CD4-positive, alpha-beta T cell treated with Interleukin-10 for 1 hour (primary cell): ENCODE results near the gene IPCEF1.

Experiments used
- DNase-seq: peaks from one replicate; pipeline ENCODE4 v3.0.0-alpha.2; 2020

Gene IPCEF1, protein sequence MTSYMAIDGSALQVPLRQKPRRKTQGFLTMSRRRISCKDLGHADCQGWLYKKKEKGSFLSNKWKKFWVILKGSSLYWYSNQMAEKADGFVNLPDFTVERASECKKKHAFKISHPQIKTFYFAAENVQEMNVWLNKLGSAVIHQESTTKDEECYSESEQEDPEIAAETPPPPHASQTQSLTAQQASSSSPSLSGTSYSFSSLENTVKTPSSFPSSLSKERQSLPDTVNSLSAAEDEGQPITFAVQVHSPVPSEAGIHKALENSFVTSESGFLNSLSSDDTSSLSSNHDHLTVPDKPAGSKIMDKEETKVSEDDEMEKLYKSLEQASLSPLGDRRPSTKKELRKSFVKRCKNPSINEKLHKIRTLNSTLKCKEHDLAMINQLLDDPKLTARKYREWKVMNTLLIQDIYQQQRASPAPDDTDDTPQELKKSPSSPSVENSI

DNA sequence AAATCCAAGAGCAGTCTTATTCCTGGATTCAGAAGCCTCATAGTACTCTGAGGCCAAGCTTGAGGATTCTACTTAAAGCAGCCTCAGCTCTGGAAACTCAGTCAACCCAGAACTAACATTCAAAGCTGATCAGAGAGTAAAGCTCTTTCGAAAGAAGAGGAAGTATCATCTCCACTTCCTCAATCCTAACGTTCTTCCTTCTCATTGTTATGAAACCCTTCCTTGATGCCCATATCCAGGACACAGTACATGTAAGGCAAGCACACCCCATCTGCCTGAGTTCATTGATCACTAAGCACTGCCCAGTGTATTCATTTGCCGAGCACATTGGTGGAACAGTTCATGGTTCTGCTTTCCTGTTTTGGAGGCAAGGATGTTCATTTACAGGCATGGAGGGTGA lies at the start of gene IPCEF1:
TSS of gene IPCEF1 (minus strand) at position 114 of the 400 bp plus-strand sequence. CDS start 90,856 bp downstream, outside the sequence.
- DNase-seq = peak; percentile 2

DNA sequence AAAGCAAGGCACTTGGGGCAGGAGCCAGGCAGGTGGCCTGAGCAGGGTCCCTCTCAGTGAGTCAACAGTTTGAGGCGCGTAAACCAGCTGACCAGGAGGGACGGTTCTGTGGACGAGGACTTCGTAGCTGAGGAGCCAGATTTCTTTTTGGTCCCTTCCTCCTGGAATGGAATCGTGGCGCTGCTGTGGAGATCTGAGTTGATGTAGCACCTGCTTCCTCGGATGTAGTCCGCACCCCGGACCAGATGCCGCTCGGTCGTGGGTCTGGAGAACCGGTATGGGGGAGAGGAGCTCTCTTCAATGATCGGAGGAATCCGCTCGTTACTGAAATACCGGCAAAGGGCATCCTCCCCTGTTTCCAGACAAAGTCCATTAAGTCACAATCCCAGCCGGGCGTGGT lies 49.7 kb upstream of the IPCEF1 start:
- no peak for DNase-seq

DNA sequence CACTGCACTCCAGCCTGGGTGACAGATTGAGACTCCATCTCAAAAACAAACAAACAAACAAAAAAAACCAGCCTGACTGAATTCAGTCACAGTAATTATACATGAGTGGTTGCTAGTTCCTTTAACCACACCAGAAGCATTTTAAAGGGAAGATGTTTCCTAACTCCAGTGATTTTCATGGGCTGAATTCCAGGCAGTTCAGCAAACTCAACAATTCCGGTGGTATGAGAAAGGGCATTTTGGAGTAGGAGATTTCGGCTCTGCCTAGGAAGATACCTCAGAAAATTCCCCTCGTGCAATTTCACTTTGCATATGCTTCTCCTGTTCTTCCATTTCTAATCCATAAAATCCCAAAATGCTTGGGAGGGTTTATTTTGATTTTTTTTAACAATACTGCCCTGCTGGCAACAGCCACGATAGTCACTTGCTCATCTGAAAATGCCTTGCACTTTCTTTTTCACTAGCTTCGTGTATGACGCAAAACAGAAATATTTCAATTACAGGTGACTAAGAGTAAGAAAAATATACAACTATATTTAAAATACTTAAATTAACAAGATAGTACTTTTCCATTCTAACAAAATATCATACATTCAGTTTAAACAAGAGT lies 48.3 kb upstream of the IPCEF1 start:
- no peak for DNase-seq

DNA sequence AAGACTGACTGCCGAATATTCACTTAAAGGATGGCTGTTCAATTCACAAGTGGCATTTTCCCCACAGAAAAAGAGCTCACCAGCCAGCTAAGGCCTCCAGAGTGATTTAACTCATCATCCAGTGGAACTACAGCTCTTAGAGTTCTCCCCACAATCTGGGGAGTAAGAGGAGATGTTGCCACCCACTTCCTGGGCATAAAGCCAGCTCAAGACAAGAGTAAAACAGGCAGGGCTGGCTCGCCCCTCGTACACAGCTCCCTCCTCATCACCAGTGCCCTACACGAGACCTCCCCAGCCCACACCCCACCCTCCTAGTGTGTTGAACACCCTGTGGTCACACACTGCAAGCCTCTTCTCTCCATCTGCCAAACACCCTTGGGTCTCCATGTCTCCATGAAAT lies 47.2 kb upstream of the IPCEF1 start:
- DNase-seq = no peak

DNA sequence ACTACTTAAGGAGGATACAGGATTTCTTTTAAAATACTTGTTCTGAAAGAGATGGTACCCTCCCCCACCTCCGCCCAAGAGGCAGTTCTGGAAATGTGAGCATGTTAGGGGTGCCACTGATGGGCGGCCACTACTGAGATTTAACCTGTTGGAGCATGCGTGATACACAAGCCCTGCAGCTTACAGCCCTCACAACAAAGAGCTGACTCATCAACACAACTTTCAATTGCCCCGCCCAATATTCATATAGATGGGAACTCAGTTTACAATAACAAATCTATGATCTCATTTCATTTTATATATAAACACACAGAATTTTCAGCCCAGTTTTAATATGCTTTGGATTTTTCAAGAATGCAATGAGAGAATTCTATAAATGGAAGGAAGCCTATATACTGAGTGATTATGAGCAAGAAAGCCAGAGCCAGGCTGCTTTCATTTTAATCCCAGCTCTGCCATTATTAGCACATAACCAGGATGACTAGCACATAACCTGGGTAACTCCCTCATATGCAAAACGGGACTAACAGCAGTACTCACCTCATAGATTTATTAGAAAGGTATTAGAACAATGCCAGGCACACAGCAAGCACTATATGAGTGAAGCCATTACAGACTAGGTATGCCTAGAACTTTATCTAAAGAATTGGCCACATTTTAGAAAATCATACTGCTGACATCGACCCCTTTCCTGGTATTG lies 45.6 kb upstream of the IPCEF1 start:
- no peak for DNase-seq

DNA sequence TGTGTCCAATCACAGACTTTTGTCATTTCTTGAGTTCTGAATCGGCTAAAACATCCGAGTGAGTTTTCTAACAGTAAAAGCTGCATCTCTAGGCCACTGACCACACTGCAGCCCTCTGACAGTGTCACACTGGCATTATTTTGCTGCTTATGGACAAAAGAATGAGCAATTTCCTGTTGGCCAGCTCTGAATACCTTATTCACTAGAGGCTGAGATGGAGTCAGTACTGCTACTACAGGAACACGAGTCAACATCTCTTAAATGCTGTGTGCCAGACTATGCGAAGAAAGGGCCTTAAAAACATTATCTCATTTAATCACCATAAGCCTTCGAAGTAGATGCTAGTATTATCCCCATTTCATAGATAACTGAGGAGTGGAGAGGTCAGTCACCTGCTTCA lies 42.5 kb upstream of the IPCEF1 start:
- DNase-seq = no peak

DNA sequence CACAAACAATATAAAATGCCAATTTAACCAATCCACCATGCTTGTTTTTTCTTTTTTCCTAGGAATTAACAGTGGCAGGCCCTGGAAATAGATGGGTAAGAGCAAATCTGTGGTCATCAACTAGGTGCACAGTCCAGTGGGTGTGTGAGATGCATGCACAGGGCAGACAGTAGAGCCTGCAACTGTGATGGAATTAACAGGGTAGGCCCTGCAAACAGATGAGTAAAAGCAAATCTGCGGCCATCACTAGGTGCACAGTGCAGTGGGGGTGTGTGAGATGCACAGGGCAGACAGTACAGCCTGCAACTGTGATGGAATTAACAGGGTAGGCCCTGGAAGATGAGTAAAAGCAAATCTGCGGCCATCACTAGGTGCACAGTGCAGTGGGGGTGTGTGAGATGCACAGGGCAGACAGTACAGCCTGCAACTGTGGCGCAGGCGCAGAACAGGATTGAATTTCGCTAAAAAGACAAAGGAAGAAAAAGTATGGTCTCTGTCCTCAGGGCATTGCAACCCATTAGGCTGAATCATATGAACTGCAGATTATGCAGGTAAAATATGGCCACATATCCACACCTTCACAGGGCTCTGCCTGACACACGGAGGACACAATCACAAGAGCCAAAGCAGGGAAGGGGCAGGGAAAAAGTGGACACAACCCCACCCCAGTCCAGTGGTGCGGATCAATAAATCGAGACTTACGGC lies 41.0 kb upstream of the IPCEF1 start:
- DNase-seq = no peak

DNA sequence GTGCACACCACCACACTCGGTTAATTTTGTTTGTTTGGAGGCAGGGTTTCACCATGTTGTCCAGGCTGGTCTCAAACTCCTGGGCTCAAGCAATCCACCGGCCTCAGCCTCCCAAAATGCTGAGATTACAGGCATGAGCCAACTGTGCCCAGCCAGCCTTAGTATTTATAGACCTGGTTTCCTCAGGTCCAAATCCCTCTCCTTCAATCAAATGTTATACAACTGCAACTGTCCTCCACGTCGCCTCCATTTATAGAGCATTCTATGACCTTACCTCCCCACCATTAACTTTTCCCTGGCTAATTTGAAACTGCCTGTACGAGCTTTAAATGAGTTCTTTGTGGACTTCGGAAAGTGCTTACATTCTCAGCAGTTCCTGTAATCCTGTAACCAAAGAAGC lies 39.3 kb upstream of the IPCEF1 start:
- no peak for DNase-seq

DNA sequence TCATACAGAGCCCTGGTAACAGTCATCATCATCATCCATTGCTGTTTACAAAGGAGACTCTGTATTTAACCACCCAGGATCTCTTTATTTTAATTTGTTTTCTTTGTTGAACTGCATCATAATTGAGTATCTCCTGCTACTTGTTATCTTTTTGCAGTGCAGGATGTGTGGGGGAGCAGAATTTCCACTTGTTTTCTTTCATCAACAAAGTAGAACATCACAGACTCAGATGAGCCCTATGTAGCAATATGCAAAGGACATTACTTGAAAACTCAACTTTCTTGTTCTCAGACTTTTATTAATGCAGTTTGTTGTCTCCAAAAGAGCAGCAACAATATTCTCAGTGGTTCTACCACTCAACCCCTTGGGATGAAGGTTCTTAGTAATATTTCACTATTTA lies 38.7 kb upstream of the IPCEF1 start:
- DNase-seq = no peak

DNA sequence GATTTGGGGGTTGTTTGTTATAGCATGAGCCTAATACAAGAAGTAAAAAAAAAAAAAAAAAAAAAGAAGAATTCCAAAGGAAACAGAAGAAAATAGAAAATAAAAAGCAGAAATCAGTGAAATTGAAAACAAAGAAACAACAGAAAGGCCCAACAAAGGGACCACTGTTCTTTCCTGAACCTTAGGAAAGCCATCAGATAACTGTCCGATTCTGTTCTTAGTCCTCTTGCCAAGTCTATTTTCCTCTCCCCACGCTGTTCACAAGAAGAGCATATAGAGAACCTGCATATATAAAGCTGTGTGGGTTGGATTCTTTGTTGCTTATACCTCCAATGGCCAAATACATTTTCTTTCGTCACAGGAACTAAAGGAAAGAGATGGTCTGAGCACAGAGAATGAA lies 38.0 kb upstream of the IPCEF1 start:
- no peak for DNase-seq

DNA sequence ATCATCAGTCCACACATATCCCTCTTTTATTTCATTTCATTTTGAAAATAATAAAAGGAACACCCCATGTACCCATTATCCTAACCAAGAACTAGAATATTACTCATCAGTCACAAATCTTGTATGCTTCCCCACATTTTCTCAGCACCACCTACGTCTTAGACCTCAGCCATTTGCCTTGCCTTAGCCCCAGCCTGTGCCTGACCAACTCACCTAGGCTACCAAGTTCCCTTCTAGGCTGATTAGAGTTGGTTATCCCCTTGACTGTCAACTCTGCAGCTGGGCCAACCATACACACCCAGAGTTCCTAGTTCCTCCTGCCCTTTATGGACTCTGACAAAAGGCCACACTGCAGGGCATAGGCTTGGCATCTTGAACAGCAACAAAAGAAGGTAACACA lies 33.4 kb upstream of the IPCEF1 start:
- no peak for DNase-seq

DNA sequence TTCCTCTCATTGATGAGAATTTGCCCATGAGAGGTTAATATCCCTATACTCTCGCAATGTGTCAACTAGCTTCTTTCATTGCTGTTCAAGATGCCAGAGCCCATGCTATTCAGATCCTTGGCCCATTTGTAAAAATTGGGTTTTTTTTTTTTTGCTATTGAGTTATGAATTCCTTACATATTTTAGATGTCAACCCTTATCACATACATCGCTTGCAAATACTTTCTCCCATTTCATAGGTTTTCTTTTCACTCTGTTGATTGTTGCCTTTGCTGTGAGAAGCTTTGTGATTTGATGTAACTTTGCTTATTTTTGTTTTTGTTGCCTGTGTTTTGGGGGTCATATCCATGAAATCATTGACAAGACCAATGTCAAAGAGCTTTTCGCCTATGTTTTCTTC lies 32.2 kb upstream of the IPCEF1 start:
- no peak for DNase-seq

DNA sequence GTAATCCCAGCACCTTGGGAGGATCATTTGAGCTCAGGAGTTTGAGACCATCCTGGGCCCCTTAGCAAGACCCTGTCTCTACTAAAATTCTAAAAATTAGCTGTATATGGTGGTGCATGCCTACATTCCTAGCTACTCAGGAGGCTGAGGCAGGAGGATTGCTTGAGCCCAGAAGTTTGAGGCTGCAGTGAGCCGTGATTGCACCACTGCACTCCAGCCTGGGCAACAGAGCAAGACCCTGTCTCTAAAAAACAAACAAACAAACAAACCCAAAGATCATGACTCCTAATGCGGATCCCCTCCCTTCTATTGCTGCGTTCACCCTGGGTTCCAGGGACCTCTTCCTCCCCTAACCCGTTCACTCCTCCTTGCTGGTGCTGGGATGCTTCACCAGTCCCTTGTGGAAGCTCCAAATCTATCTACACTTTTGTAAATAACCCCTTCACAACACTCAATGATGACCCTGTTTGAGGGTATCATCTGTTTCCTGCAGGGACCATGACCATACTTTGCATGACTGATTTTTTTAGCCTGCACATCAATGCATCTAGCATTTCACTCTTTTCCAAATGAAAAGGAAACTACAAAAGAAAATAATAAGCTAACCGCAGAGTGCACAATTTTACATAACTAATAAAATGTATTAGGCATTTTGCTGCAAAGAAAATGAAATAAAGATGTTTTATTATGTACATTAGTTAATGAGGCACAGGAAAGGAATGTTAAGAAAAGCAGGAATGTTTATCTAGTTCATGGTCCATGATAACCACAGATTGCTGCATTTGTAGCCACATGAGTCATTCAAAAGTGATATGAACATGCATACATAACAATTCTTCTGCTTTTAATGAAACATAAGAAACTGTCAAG lies 30.5 kb upstream of the IPCEF1 start:
- no peak for DNase-seq

DNA sequence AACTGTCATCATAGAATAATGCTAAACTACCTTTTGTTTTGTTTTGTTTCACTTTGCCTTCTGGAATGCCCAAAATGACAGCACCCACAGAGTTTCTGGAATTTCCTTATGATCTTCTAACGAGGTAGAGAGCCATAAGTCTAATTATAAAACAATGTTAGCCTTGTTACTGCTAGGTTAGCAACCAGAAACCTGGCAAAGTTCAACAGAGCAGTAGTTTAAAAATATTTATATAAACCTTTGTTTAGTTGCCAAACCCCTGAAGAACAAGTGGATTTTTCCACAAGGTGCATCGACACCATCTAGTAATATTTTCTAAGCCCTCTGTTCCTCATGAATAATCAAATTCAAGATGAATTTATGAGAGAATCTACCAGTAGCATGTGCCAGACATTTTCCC lies 27.6 kb upstream of the IPCEF1 start:
- no peak for DNase-seq

DNA sequence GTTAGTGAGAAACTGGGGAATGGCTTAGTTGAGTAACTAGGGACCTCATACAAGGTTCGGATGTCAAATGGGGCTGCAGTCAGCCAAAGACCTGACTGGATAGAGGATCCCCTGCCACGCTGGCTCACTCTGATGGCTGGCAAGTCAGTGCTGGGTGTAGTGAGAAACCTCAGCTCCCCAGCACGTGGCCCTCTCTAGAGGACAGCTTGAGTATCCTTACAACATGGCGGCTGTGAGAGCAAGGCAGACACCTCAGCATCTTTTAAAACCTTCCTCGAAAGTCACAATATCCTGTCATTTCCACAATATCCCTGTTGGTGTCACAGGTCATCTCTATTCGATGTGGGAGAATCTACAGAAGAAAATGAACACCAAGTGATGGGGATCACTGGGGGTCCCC lies 26.7 kb upstream of the IPCEF1 start:
- no peak for DNase-seq

DNA sequence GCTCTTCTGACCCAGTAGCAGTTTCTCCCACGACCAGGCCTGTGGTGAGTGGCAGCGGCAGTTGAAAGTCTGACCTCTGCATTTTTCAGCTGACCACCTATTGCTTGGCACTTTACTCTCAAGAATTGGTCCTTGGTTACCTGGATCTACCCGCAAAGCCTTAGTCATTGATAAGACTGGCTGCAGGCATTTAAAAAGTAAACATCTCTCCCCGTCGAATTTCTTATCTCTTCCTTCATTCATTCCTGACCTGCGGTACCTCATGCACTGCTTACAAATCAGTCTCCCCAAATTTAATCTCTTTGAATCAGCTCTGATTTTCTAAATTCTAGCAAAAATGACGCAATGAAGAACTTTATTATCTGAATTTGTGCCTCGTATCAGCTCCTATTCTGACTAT lies 26.1 kb upstream of the IPCEF1 start:
- no peak for DNase-seq

DNA sequence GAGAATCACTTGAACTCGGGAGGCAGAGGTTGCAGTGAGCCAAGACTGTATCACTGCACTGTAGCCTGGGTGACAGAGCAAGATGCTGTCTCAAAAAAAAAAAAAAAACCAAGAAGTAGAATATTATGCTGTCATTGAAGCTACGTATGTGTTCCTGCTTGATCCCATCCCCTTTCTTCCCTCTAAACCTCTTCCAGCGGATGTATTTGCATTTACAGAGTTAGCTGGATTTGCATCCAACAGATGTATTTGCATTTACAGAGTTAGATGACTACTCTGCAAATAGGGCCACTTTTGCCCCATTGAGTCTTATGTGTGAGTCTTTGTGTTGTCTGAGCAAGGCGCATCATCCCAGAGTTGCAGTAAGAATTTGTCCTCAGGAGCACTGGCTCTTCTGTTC lies 24.9 kb upstream of the IPCEF1 start:
- no peak for DNase-seq

DNA sequence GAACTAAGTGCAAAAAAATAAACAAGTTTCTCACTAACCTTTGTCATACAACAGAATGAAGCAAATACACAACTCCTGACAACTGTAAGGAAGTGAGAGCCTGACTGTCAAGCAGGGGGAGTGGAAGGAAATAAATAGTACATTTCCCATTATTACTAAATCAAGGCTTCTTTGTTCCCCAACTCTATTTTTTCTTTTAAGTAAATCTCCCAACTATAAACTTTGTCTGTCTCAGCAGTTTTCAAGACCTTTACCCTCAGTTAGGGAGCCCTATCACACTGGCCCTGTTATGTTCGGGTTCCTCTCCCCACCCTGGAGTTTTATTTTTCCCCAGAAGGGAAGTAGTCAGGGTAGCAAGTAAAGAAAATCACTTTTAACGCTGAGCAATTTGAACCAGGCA lies 24.1 kb upstream of the IPCEF1 start:
- DNase-seq = no peak

DNA sequence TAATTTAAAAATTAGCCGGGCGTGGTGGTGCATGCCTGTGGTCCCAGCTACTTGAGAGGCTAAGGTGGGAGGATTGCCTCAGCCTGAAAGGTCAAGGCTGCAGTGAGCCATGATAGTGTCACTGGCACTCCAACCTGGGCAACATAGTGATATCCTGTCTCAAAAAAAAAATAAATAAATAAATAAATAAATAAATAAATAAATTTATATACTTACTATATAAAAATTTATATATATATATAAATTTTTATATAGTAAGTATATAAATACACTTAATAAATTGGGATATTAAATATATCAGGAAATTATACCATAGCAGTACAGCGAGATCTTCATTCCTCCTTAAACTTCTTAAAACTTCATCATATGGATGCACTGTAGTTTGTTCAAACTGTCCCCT lies 23.0 kb upstream of the IPCEF1 start:
- DNase-seq = no peak

DNA sequence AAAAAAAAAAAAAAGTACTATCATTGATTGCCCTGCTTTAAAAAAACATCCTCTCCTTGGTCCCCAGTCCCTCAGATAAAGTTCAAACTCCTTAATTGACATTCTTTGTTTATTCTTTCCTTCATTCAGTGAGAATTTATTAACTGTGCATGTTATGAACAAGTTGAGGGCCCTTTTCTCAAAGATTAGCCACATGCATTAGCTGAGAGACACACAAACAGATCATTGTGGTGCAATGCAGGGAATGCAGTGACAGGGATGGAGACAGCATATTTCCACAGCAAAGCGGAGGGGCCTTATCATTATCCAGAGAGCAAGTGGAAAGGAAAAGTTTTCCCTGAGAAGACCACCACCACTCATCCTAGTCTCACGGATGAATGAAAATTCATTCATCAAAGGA lies 21.9 kb upstream of the IPCEF1 start:
- DNase-seq = no peak

DNA sequence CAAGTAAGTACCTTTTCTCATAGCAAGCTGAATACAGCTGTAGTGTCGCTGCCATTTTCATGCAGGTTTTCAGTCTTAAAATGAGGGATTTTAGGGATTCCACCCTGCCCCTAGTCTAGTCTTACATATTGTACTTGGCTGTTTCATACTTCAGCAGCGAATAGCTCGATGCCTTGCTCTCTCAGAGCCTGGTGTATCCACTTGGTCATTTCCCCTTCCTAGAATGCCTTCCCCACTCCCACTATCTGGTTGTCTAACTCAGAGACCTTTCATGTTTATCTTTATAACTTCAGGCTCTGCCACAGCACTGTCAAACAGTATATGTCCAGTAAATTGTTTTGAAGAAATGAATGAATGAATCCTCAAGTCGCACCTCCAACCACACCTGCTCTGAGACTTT lies 21.1 kb upstream of the IPCEF1 start:
- DNase-seq = no peak

DNA sequence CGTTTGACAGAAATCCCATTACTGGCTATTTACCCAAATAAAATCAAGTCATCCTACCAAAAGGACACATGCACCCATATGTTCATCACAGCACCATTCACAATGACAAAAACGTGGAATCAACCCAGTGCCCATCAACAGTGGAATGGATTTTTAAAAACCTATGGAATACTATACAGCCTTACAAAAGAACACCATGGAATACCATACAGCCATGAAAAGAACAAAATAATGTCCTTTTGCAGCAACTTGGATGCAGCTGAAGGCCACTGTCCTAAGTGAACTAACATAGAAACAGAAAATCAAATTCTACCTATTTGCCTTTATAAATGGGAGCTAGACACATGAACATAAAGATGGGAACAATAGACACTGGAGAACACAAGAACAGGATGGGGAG lies 17.4 kb upstream of the IPCEF1 start:
- DNase-seq = no peak

DNA sequence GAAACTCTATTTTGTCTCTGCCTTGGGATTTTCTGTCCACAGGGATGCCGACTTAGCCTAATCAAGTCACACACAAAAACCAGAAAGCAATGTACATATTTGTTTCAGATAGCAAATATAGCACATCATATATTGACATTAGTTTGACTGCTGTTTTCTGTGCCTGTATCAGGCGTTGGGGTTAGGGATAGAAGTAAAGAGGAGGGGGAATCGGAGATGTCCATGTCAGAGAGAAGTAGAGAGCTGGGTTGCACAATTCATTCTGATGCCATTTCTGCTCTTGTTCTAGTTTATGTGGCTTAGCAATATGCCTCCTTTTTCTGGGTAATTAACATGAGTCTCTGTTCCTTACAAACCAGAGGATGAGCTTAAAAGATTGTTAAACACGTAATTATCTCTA lies 14.7 kb upstream of the IPCEF1 start:
- DNase-seq = no peak
